A549 (cell line): ENCODE results near the gene PHACTR2. TPM values are rescaled to one million over a fixed set of nuclear protein-coding genes. Genes with fewer than 3 reads are reported as not detected.

Experiments used
- ATAC-seq, 2 experiments: fragments of 200-7000 bp in 1 of 2; fragments of >200 bp in 1 of 2; cut with Nextera tagmentation in 1 of 2; cut with Tn5 transposase in 1 of 2; 3 replicates each; pipeline versions ENCODE4 v1.8.0 to v1.9.1; 2018 to 2020; ENCODE audit warnings: mild to moderate bottlenecking in 1 of 2, moderate library complexity in 1 of 2
- CTCF ChIA-PET: fragments of 300-600 bp; sonication (Branson Sonifier 250); formaldehyde crosslinking; extraction: SDS; loops from one replicate; lab custom pipeline; 2021; ENCODE audit warnings: antibody characterized with exemption, inconsistent platforms; lab: Yijun Ruan, JAX
- POLR2A ChIA-PET: fragments of 350-600 bp; formaldehyde crosslinking; extraction: SDS; loops from one replicate; lab custom pipeline; 2021; ENCODE audit warnings: antibody characterized with exemption, inconsistent platforms; lab: Yijun Ruan, JAX
- DNase-seq, 2 experiments: peaks; one replicate each; pipeline versions ENCODE4 v3.0.0 to v3.0.0-alpha.2; 2011 to 2016; ENCODE audit warnings: low read depth in 1 of 2, low spot score in 1 of 2
- FAIRE-seq: peaks from 2 replicates; lab custom pipeline; 2011; peaks lifted over from hg19 to GRCh38; lab: Jason Lieb, UNC
- H3K27ac ChIP-seq, 2 experiments: fragments of >200 bp; sonication (Bioruptor Twin); formaldehyde crosslinking; 3 replicates each; pipeline ENCODE4 v1.5.1; 2016 to 2017
- H3K4me1 ChIP-seq: fragments of >200 bp; sonication (Bioruptor Twin); formaldehyde crosslinking; 3 replicates; pipeline ENCODE4 v1.6.1; 2016
- H3K4me2 ChIP-seq: fragments of >200 bp; sonication (Bioruptor Twin); formaldehyde crosslinking; 3 replicates; pipeline ENCODE4 v1.6.1; 2016
- H3K4me3 ChIP-seq: fragments of >200 bp; sonication (Bioruptor Twin); formaldehyde crosslinking; 3 replicates; pipeline ENCODE4 v1.5.1; 2016
- H3K9me3 ChIP-seq: fragments of >200 bp; sonication (Bioruptor Twin); formaldehyde crosslinking; 3 replicates; pipeline ENCODE4 v1.6.1; 2016
- ATOH8 ChIP-seq: fragments of 250-450 bp; sonication (Bioruptor Pico); IDR thresholded peaks from 2 replicates; pipeline ENCODE4 v1.5.0; 2020; ENCODE audit warnings: low read depth, mild to moderate bottlenecking, moderate library complexity
- CBX2 ChIP-seq: fragments of 200-600 bp; sonication (generic); IDR thresholded peaks from 2 replicates; pipeline ENCODE4 v1.6.1; 2016; ENCODE audit warnings: low read depth, mild to moderate bottlenecking, borderline replicate concordance
- CHD4 ChIP-seq: fragments of 200-600 bp; sonication (generic); IDR thresholded peaks from 2 replicates; pipeline ENCODE4 v1.6.1; 2016; ENCODE audit warnings: antibody characterized with exemption, mild to moderate bottlenecking, borderline replicate concordance
- CTCF ChIP-seq: fragments of >200 bp; sonication (Bioruptor Twin); formaldehyde crosslinking; IDR thresholded peaks from 3 replicates; pipeline ENCODE4 v1.5.1; 2016
- EHF ChIP-seq: fragments of 250-450 bp; sonication (Bioruptor Pico); IDR thresholded peaks from 2 replicates; pipeline ENCODE4 v1.5.0; 2020; ENCODE audit warnings: mild to moderate bottlenecking
- ELK1 ChIP-seq: fragments of 150-350 bp; IDR thresholded peaks from 2 replicates; pipeline ENCODE4 v1.6.1; 2014; ENCODE audit warnings: low read depth, mild to moderate bottlenecking, low read length
- FOXS1 ChIP-seq: fragments of 250-450 bp; sonication (Bioruptor Pico); IDR thresholded peaks from 2 replicates; pipeline ENCODE4 v1.5.0; 2020; ENCODE audit warnings: mild to moderate bottlenecking, moderate library complexity
- HMGXB4 ChIP-seq: fragments of 250-450 bp; sonication (Bioruptor Pico); IDR thresholded peaks from 2 replicates; pipeline ENCODE4 v1.5.0; 2021; ENCODE audit warnings: mild to moderate bottlenecking, moderate library complexity, borderline replicate concordance
- HOXB5 ChIP-seq: fragments of 250-450 bp; sonication (Bioruptor Pico); IDR thresholded peaks from 2 replicates; pipeline ENCODE4 v1.5.0; 2020; ENCODE audit warnings: mild to moderate bottlenecking, moderate library complexity
- NPAS2 ChIP-seq: fragments of 250-450 bp; sonication (Bioruptor Pico); IDR thresholded peaks from 2 replicates; pipeline ENCODE4 v1.8.0; 2022; ENCODE audit warnings: mild to moderate bottlenecking, moderate library complexity, borderline replicate concordance
- POLR2A ChIP-seq: IDR thresholded peaks from 2 replicates; pipeline ENCODE4 v1.6.1; 2012; ENCODE audit warnings: mild to moderate bottlenecking, low read length
- POLR2AphosphoS2 ChIP-seq: conservative IDR thresholded peaks from 2 replicates; pipeline ENCODE4 v1.6.1; 2012; ENCODE audit warnings: low read length, improper control_type of control experiment, inconsistent platforms
- RARB ChIP-seq: fragments of 250-450 bp; sonication (Bioruptor Pico); IDR thresholded peaks from 2 replicates; pipeline ENCODE4 v1.8.0; 2021; ENCODE audit warnings: mild to moderate bottlenecking, moderate library complexity
- REST ChIP-seq: fragments of 200-600 bp; sonication (generic); IDR thresholded peaks from 2 replicates; pipeline ENCODE4 v1.6.1; 2016; ENCODE audit warnings: antibody characterized with exemption, mild to moderate bottlenecking, moderate library complexity
- RNF2 ChIP-seq: fragments of 200-600 bp; sonication (generic); IDR thresholded peaks from 2 replicates; pipeline ENCODE4 v1.6.1; 2016; ENCODE audit warnings: low read depth, mild to moderate bottlenecking, antibody characterized with exemption, moderate library complexity, borderline replicate concordance
- TP53 ChIP-seq: fragments of 250-450 bp; sonication (Bioruptor Pico); IDR thresholded peaks from 2 replicates; pipeline ENCODE4 v1.5.0; 2021; ENCODE audit warnings: mild to moderate bottlenecking, moderate library complexity
- ZNF302 ChIP-seq: fragments of 250-450 bp; sonication (Bioruptor Pico); IDR thresholded peaks from 2 replicates; pipeline ENCODE4 v1.9.0; 2021; ENCODE audit warnings: inconsistent platforms, mild to moderate bottlenecking, moderate library complexity
- WGBS: methylation state at CpG from one replicate; pipeline ENCODE4 v1.1.6; 2017; ENCODE audit errors: missing lambda C conversion rate; 5-methylcytosine and 5-hydroxymethylcytosine counted together
- polyA plus RNA-seq, 4 experiments: library from polyadenylated mRNA; depleted of rRNA in 3 of 4; stranded (reverse); fragments of >200 nt; fragmentation: RNase III in 1 of 4; extraction: RNeasy Plus Mini Kit Qiagen cat#74134 plus additional on column Dnase treatment in 1 of 4; gene quantifications; 2 replicates in 3 of 4; 3 replicates in 1 of 4; pipeline ENCODE4 v1.2.3, GENCODE V29; 2011 to 2017

Gene PHACTR2
- polyA plus RNA-seq, 2 of the 4 experiments (the other 2 are of a cell fraction) = 2.5 to 10.4 TPM

- ATAC-seq (no peak), FAIRE-seq (no peak), DNase-seq (no peak)
- ChIA-PET POLR2A (no interaction called here), CTCF (no interaction called here)
- Histone ChIP-seq H3K9me3 (peaks cover 11% of the 10 kb centered on the region; the same call in 1 of the 3 replicates), H3K4me2 (no peak overlapping the region), H3K27ac (no peak overlapping the region), H3K4me3 (no peak overlapping the region), H3K4me1 (no peaks in the 10 kb centered on the region)
- 74% methylated on average over 1 of the region's 1 CpG for WGBS
- TF ChIP-seq RNF2 = no peak
- TF ChIP-seq POLR2A = no peak
Observed at GRCh38 chr6:143684486-143684885, 6.7 kb downstream of the PHACTR2 start.

GRCh38 chr6:143685653-143686052 is 7.9 kb downstream of the PHACTR2 start:
- 100% methylated on average over 6 of the region's 6 CpGs for WGBS
- Histone ChIP-seq H3K4me1 (no peaks in the 10 kb centered on the region), H3K4me2 (no peak overlapping the region), H3K9me3 (peaks cover 11% of the 10 kb centered on the region; the same call in 1 of the 3 replicates), H3K4me3 (no peak overlapping the region), H3K27ac (no peak overlapping the region)
- ChIA-PET CTCF (no interaction called here), POLR2A (no interaction called here)
- TF ChIP-seq RARB (no peak), POLR2AphosphoS2 (no peak), NPAS2 (CRISPR knock-in tag) (no peak), CTCF (no peak), REST (no peak), ATOH8 (CRISPR knock-in tag) (no peak), HOXB5 (CRISPR knock-in tag) (no peak), ZNF302 (CRISPR knock-in tag) (no peak), EHF (CRISPR knock-in tag) (no peak), HMGXB4 (CRISPR knock-in tag) (no peak), FOXS1 (CRISPR knock-in tag) (no peak), CBX2 (no peak), TP53 (CRISPR knock-in tag) (no peak), ELK1 (no peak), CHD4 (no peak)
- no peak for ATAC-seq
- FAIRE-seq = no peak
- DNase-seq = no peak
